Measurements from ENCODE around the gene TRIM41.
"Not testable (repeated sequence)": the region's sequence is repeated elsewhere in the genome, so short reads cannot be mapped to it uniquely, and the experiment has no call there.

Gene TRIM41

DNA sequence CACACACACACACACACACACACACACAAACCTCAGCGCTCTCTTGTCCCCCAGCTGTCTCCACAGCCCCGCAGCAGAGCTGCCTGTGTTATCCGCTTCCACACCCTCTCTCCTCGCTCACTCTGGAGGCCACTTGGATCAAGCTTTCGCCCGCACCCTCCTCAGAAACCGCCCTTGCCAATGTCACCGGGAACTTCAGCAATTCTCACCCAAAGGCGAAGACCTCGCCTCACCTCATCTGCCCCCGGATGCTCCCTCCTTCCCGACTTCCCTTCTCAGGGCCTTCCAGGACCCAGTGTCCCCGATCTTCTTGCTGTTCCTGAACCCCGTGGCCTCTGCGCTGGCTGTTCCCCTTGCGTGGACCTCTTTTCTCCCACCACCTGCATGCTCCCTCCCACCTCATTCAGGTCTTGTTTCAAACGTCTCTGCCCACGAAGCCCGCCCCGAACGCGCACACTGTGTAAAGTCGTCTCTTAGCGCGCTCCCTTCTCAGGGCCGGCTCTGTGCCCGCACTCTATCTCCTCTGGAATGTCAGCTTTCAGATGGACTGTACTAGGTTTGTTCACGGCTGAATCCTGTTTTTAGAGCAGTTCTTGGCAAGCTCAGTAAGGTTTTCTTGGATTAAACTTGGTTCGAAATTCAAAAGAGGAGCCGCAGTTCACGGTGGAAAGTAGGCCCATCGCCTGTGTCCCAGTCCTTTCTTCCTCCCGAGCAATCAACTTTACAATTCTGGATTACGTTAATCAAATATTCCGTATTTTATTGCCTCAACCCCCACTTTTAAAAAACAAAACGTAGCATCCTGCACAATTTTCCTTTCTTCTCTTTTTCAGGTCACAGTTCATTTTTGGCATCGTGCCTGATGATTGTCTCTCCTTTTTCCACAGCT is 17.1 kb upstream of the TRIM41 start:
- H3K4me3 ChIP-seq: peak overlapping the region; percentile 34 to 68 (median 52)
- peak overlapping the region in 4 of 21 experiments; percentile 12 to 82 (median 70) for H3K27ac ChIP-seq

DNA sequence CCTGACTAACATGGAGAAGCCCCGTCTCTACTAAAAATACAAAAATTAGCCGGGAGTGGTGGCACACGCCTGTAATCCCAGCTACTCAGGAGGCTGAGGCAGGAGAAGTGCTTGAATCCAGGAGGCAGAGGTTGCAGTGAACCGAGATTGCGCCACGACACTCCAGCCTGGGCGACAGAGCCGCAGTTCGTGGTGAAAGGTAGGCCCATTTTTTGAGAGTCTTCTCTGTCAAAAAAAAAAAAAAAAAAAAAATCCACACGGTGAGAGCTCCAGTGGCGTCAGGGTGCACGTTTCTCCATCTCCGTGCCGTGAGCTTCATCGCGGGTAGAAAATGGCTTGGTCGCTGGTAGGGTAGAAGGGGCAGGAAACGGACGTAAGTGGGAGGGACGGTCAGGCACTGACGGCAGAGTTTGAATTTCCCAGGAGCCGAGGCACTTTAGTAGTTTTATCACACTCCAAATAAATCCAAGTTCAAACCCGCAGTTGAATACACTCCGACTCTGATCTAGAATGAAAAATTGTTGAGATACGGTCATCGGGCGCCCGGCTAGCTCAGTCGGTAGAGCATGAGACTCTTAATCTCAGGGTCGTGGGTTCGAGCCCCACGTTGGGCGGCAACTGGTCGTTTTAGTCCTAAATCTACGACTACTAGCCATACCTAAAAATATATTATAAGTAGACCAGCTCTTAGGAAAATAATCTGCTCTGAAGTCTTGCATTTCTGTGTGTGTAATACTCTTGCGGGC is 15.7 kb upstream of the TRIM41 start:
- H3K4me3 ChIP-seq: peak overlapping the region; percentile 34 to 68 (median 52)
- H3K27ac ChIP-seq: peak overlapping the region in 16 of 21 experiments; percentile 10 to 77 (median 49)

DNA sequence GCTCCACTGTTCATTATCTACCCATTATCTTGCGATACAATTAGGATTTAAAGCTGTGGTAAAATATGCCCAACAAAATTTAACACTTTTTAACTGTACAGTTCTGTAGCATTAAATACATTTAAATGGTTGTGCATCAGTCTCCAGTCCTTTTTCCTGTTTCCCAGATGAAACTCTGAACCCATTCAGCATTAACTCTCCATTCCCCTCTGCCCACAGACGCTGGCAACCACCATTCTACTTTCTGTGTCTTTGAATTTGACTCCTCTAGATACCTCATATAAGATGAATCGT is 15.2 kb upstream of the TRIM41 start:
- Histone ChIP-seq H3K4me3 (peak overlapping the region in 1 of 7 experiments; percentile 68), H3K27ac (peak overlapping the region in 1 of 21 experiments; percentile 77)

DNA sequence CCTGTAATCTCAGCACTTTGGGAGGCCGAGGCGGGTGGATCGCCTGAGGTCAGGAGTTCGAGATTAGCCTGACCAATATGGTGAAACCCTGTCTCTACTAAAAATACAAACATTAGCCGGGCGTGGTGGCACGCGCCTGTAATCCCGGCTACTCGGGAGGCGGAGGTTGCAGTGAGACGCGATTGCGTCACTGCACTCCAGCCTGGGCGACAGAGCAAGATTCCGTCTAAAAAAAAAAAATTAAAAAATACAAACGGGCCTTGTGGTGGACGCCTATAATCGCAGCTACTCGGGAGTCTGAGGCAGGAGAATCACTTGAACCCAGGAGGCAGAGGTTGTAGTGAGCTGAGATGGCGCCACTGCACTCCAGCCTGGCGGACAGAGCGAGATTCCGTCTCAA is 14.1 kb upstream of the TRIM41 start:
- H3K27ac ChIP-seq, H3K4me3 ChIP-seq: not testable (repeated sequence)

DNA sequence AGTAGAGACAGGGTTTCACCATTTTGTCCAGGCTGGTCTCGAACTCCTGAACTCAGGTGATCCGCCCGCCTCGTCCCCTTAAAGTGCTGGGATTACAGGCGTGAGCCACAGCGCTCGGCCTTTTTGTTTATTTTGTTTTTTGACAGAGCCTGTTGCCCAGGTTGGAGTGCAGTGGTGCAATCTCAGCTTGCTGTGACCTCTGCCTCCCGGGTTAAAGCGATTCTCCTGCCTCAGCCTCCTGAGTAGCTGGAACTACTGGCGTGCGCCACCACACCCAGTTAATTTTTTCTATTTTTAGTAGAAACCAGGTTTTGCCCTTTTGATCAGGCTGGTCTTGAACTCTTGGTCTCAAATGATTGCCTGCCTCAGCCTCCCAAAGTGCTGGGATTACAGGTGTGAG is 12.9 kb upstream of the TRIM41 start:
- not testable (repeated sequence) for H3K4me3 ChIP-seq, H3K27ac ChIP-seq

DNA sequence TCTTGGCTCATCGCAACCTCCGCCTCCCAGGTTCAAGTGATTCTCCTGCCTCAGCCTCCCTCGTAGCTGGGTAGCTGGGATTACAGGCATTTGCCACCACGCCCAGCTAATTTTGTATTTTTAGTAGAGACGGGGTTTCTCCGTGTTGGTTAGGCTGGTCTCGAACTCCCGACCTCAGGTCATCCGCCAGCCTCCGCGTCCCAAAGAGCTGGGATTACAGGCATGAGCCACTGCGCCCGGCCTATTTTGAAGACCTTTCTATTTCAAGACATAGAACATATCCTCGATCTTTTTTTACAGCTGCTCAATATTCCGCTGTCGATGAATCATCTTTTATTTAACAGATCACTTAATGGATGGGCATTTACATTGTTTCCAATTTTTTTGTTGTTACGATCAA is 12.4 kb upstream of the TRIM41 start:
- not testable (repeated sequence) for H3K27ac ChIP-seq

DNA sequence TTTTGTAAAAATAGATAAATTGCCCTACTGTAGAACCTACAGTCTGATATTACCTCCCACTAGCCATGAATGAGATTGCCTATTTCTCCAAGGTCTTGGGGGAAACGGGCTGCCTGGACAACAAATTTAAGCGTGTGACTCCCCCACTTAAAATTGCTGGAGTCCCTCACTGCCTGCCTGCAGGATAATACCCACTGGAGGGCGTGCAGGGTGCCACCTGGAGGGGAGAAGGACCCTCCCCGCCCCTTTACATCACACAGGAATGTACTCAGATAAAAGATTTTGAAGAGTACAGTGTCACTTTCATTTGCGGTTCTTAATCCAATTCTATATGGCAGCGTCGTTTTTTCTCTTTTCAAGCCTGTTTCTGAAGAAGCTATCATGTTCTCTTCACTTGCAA is 11.9 kb upstream of the TRIM41 start:
- no peak overlapping the region for H3K27ac ChIP-seq
- no peak overlapping the region for H3K4me3 ChIP-seq

More for the DNA sequence above, 12.4 kb upstream of the TRIM41 start:
- H3K4me3 ChIP-seq: not testable (repeated sequence)

DNA sequence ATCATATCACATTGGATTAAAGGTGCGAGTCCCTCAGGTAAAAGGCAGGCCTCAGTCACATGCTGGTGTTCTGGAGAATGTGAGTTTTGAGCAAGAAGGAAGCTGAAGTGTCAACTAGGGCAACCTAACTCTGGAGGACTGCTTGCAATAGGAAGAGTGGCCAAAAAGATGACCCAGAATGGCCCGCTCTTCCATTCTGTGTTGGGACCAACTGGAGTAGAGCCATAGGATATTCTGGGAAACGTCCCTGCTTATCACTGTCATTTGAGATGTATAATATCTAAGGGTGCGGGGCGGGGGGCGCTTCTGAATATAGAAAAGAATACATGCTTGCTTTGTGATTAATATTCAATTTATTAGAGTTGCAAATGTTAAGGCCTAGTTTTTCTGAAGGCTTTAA is 11.0 kb upstream of the TRIM41 start:
- H3K27ac ChIP-seq: no peak overlapping the region
- no peak overlapping the region for H3K4me3 ChIP-seq

DNA sequence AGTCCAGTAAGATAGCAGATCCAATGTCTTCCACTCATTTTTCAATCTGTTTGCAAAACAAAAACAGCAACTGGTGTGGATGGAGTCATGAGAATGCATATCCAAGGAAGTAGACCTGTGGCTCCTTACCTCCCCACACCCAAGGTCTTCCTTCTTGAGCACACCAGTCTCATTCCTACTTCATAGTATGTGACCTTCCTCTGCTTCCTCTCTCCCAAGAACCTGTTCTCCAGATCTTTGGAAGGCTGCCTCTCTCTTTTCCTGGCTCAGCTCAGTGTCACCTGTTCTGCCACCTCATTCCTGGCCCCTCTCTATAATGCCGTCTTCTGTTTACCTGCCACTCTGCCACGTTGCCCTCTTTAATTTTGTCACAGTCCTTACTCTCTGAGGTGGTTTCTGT is 10.1 kb upstream of the TRIM41 start:
- H3K27ac ChIP-seq: no peak overlapping the region

DNA sequence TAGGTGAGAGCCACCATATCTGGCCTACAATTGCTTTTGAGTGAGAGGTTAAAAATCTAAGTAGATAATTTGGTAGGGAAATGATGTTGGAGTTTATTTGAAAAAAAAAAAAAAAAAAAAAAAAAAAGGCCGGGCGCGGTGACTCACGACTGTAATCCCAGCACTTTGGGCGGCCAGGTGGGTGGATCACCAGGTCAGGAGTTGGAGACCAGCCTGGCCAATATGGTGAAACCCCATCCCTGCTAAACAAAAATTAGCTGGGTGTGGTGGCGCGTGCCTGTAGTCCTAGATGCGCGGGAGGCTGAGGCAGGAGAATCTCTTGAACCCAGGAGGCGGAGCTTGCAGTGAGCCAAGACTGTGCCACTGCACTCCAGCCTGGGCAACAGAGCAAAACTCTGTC is 8.8 kb upstream of the TRIM41 start:
- H3K27ac ChIP-seq: not testable (repeated sequence)

More for the DNA sequence above, 10.1 kb upstream of the TRIM41 start:
- no peak overlapping the region for H3K4me3 ChIP-seq

DNA sequence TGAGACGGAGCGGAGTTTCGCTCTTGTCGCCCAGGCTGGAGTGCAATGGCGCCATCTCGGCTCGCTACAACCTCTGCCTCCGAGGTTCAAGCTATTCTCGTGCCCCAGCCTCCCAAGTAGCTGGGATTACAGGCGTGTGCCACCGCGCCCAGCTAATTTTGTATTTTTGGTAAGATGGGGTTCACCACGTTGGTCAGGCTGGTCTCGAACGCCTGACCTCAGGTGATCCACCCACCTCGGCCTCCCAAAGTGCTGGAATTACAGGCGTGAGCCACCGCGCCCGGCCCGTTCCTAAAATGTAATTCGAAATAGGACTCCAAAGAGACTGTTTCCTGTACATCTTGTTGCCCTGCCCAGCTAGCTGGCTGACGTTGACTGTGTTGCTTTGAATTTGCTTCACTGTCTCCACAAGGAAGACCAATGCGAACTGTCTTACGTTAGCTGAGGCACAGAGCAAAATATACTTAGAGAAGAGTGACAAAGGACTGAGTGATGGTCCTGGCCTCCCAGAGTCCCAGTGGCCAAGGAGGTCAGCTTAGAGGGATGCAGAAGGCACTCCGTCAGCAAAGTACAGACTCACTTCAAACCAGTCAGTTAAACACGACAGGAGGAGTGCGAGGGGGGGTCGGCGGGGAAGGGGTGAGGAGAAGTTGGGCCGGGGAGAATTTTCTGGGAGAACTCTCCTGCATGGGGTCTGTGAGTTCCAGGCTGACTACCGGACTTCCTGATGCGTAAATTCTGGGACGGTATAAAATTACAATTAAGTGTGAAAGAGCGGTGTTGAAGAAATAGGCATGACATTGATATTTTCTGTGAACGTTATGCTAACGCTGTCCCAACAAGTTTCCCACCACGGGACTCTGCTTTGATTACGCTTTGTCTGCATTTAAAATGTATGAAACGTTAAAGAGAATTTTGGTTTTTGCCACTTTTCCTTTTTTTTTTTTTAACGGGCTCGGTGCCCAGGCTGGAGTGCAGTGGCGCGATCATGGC is 6.8 kb upstream of the TRIM41 start:
- Histone ChIP-seq H3K27ac (peak overlapping the region in 7 of 21 experiments; percentile 35 to 77 (median 67)), H3K4me3 (peak overlapping the region in 6 of 7 experiments; percentile 24 to 45 (median 35))

More for the DNA sequence above, 8.8 kb upstream of the TRIM41 start:
- H3K4me3 ChIP-seq: not testable (repeated sequence)

DNA sequence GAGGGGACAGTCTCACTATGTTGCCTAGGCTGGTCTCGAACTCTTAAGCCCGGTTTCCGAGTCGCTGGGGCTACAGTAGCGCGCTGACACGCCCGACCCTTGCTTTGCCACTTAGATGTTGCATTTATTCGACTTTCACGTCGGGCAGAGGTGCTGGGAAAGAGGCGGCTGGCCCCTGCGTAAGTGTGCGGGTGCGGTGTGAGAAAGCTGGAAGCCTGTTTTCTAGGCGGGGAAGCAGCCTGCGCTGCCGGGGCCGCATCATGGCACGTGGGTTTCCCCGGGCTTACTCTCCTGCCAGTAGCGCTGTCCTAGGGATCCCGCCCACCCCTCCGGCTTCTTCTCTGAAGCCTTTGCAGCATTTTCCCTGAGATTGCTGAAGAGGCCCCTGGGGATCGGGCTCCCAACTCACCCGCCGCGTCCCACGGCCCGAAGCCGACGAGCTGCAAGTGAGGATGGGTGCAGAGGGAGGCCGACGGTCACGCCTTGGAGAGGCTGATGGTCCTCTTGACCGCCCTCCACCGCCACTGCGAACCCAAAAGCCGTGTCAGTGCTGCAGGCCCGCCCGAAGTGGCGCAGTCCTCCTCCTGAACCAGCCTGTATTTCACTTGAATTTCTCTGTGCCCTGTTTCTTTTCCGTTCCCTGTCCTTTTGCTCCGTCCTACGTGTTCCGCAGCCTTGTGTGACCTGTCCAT is 5.8 kb upstream of the TRIM41 start:
- Histone ChIP-seq H3K27ac (peak overlapping the region in 18 of 21 experiments; percentile 7 to 77 (median 49)), H3K4me3 (peak overlapping the region; percentile 15 to 45 (median 35))

DNA sequence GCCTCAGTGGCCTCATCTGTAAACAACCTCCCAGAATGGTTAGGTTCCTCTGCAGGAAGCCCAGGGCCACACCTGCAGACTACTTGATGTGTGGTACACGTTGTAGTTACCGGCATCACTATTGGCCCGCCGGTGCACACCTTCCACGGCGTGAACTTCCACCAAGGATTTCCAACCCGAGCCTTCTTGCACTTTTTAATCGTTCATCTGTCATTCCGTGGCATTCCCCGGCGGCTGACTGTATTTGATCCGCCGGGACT is 5.3 kb upstream of the TRIM41 start:
- peak overlapping the region; percentile 15 to 45 (median 35) for H3K4me3 ChIP-seq

DNA sequence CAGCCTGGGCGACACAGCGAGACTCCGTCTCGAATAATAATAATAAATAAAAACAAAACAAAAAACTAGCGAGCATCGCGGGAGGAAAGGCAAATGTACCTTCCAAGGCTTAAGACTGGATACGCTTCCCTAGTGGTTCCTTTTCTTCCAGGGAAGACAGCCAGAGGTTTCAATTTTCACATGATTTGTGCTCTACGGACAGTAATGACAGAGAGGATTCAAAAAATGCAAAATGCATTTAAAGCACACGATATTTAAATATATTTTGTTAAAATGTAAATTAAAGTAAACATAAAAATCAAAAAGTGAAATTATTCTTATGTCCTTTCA is 4.3 kb upstream of the TRIM41 start:
- Histone ChIP-seq H3K27ac (peak overlapping the region in 4 of 21 experiments; percentile 9 to 77 (median 41)), H3K4me3 (peak overlapping the region; percentile 2 to 45 (median 30))

More for the DNA sequence above, 5.3 kb upstream of the TRIM41 start:
- peak overlapping the region in 18 of 21 experiments; percentile 7 to 77 (median 49) for H3K27ac ChIP-seq

DNA sequence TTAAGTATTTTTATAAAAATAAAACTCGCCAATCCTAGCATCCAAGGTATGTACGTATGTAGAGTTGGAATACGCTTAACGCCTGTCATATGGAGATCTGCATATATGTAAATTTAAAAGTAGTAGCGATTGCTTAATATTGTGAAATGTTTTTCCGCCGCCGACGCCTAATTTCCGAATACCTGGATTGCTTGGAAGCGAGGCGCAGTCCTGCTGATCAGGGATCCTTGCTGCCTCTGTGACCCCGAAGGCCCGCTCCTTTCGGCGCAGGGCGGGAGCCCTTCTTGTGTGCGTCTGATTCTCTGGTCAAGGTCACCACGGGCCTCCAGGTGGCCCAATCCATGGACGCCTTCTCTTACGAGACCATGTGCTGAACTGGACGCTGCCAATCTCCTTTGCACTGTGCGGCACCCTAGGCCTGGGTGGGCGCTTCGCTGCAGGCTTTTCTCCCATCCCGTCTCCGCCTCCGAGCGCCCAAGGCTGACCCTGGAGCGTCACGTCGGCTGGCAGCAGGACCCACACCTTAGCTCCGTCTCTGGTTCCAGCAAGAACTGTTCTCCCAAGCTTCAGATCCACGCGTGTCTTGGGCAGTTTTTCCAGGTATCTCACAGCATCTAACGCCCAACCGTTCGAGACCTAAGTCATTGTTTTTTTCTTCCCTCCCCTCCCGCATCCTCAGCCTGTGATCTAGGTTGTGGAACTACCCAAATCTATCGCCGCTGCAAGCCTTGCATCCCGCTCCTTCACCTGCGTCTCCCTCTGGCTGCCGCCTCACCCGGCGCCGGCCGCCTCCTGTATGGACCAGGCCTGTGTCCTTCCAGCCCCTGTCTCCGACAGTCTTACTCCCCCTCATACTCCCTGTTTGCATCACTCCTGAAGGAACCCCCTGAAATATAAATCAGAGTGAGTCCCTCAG is 3.6 kb upstream of the TRIM41 start:
- H3K4me3 ChIP-seq: no peak overlapping the region
- no peak overlapping the region for H3K27ac ChIP-seq

DNA sequence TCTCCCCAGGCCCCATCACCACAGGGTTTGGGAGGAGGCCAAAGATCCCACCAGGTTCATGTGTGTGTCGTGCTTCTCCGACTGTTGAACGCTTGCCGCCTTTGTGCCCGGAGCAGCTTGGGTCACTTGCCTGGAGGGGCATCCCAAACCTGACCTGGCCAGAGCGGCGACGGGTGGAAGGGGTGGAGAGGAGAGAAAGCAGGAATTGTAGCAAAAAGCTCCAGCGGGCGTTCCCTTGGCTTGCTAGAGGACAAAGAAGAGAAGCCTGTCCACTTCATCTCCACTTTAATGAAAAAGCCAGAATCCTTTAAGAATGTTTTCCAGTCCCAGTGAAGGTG is 2.9 kb upstream of the TRIM41 start:
- Histone ChIP-seq H3K4me3 (no peak overlapping the region), H3K27ac (no peak overlapping the region)

DNA sequence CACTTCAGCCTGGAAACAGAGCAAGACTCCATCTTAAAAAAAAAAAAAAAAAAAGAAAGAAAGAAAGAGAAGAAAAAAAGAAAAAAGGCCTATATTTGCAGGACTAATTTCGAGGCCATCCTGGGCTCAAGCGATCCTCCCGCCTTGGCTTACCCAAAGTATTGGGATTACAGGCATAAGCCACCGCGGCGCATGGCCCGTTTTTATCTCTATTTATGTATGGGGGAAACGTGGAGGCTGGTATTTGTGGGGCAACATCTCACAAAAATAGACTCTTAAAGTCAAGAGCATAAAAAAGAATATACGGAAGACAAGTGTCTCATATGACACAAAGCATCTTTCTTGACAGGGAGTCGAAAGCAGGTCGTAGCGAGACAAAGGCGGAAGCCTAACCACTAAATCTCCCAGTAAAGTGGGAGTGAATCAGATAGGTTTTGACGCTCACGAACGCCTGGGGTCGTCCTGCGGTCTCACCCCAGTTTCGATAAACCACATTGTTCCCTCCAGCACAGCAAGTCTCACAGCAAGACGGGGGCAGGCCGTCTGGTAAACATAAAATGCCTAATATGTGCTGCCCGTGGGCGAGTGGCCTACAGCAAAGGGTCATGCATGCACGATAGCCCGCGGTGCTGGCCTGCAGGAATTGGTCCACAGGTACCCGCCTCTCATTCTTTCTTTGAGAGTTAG is 1.8 kb upstream of the TRIM41 start:
- peak overlapping the region in 8 of 21 experiments; percentile 21 to 98 (median 94) for H3K27ac ChIP-seq
- peak overlapping the region in 2 of 7 experiments; percentile 64 to 80 for H3K4me3 ChIP-seq

All from skin epidermis (tissue), 12 donors.